Esophagus squamous epithelium (tissue), 5 donors: Measurements from ENCODE around the gene SRF. TPM values are rescaled to one million over a fixed set of nuclear protein-coding genes. Genes with fewer than 3 reads are reported as not detected.

Source experiments
- DNase-seq: peaks from one replicate; lab custom pipeline; 2025; lab: John Stamatoyannopoulos, UW
- H3K27ac ChIP-seq, 4 donors: fragments of 200-600 bp; sonication (generic); one replicate each; pipeline ENCODE4 v1.5.1; 2016 to 2019; ENCODE audit warnings: mild to moderate bottlenecking in 1 of 4
- H3K27me3 ChIP-seq, 4 donors: fragments of 200-600 bp; sonication (generic); 1 replicate in 3 of 4; 2 replicates in 1 of 4; pipeline versions ENCODE4 v1.5.1 to v1.6.0; 2017 to 2021; ENCODE audit warnings: antibody characterized with exemption in 1 of 4
- H3K36me3 ChIP-seq, 3 donors: fragments of 200-600 bp; sonication (generic); one replicate each; pipeline ENCODE4 v1.5.1; 2016 to 2019
- H3K4me1 ChIP-seq, 3 donors: fragments of 200-600 bp; sonication (generic); one replicate each; pipeline ENCODE4 v1.5.1; 2017 to 2019
- H3K4me3 ChIP-seq, 4 donors: fragments of 200-600 bp; sonication (generic); 1 replicate in 3 of 4; 2 replicates in 1 of 4; pipeline ENCODE4 v1.5.1; 2016 to 2019; ENCODE audit warnings: mild to moderate bottlenecking in 2 of 4, moderate library complexity in 1 of 4
- H3K9me3 ChIP-seq, 3 donors: fragments of 200-600 bp; sonication (generic); one replicate each; pipeline ENCODE4 v1.5.1; 2016 to 2019
- POLR2A ChIP-seq, 4 donors: fragments of 450-650 bp; IDR thresholded peaks; one replicate each; pipeline ENCODE4 v1.6.1; 2017; ENCODE audit warnings: antibody characterized with exemption in 4 of 4, mild to moderate bottlenecking in 4 of 4, moderate library complexity in 3 of 4
- WGBS, 2 donors: methylation state at CpG; one replicate each; pipeline ENCODE4 v1.1.5; 2018; 5-methylcytosine and 5-hydroxymethylcytosine counted together
- intact Hi-C: fragments of 100-400 bp; cut with DNase I; formaldehyde crosslinking; loops from one replicate; pipeline ENCODE4 v1.15.0; 2022
- total RNA-seq, 4 donors: library from RNA; depleted of rRNA; stranded (reverse); fragments of >200 nt; gene quantifications; one replicate each; pipeline ENCODE4 v1.1.0, GENCODE V29; 2016
- TF ChIP-seq, protein P1 (sequence below), 6 experiments: fragments of 450-650 bp in 4 of 6; fragments of 200-600 bp in 2 of 6; sonication (generic) in 2 of 6; IDR thresholded peaks; one replicate each; pipeline ENCODE4 v1.5.1; 2016 to 2019; ENCODE audit warnings: antibody characterized with exemption in 6 of 6, mild to moderate bottlenecking in 4 of 6, moderate library complexity in 4 of 6
- donor health status: DM: yes; HTN: yes; CAD: no.

The SRF gene
- total RNA-seq, 4 donors from 2014 or later, result 22.0 to 38.9 (median 35.3) TPM

- Histone ChIP-seq H3K9me3 (no peaks in the 10 kb centered on the region), H3K27ac (no peak overlapping the region), H3K27me3 (no peaks in the 10 kb centered on the region), H3K36me3 (peaks cover 12 to 98% (median 13%) of the 10 kb centered on the region in 3 donors), H3K4me3 (no peak overlapping the region), H3K4me1 (no peaks in the 10 kb centered on the region)
- no peak for TF ChIP-seq POLR2A (IDR thresholded peaks at IDR 0.05)
- TF ChIP-seq, protein P1, sequence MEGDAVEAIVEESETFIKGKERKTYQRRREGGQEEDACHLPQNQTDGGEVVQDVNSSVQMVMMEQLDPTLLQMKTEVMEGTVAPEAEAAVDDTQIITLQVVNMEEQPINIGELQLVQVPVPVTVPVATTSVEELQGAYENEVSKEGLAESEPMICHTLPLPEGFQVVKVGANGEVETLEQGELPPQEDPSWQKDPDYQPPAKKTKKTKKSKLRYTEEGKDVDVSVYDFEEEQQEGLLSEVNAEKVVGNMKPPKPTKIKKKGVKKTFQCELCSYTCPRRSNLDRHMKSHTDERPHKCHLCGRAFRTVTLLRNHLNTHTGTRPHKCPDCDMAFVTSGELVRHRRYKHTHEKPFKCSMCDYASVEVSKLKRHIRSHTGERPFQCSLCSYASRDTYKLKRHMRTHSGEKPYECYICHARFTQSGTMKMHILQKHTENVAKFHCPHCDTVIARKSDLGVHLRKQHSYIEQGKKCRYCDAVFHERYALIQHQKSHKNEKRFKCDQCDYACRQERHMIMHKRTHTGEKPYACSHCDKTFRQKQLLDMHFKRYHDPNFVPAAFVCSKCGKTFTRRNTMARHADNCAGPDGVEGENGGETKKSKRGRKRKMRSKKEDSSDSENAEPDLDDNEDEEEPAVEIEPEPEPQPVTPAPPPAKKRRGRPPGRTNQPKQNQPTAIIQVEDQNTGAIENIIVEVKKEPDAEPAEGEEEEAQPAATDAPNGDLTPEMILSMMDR (IDR thresholded peaks at IDR 0.05), result no peak
- 80 to 84% methylated on average over 3 to 5 of the region's 5 CpGs for WGBS, 2 donors
- intact Hi-C loops, result no loop called here
- no peak for DNase-seq
Measured at GRCh38 chr6:43202451-43202850, 31.4 kb downstream of the SRF start.

GRCh38 chr6:43203029-43203717, 32.1 kb downstream of the SRF start:
- Histone ChIP-seq H3K36me3 (peaks cover 12 to 90% (median 13%) of the 10 kb centered on the region in 3 donors), H3K9me3 (no peaks in the 10 kb centered on the region), H3K27me3 (no peaks in the 10 kb centered on the region), H3K27ac (no peak overlapping the region), H3K4me1 (no peaks in the 10 kb centered on the region), H3K4me3 (no peak overlapping the region)
- no peak for DNase-seq
- intact Hi-C loops, result no loop called here
- 86 to 93% methylated on average over 2 to 9 of the region's 17 CpGs for WGBS, 2 donors
- TF ChIP-seq, protein P1 (IDR thresholded peaks at IDR 0.05), result peak in 1 of 6 experiments; percentile 6
- no peak for TF ChIP-seq POLR2A (IDR thresholded peaks at IDR 0.05)

GRCh38 chr6:43203718-43204095, 32.6 kb downstream of the SRF start:
- no peak overlapping the region for H3K4me3 ChIP-seq
- no peak overlapping the region for H3K27ac ChIP-seq
- H3K4me1 ChIP-seq, result no peaks in the 10 kb centered on the region
- H3K27me3 ChIP-seq, result no peaks in the 10 kb centered on the region
- H3K9me3 ChIP-seq, result no peaks in the 10 kb centered on the region
- intact Hi-C loops, result no loop called here
- H3K36me3 ChIP-seq, result peaks cover 8 to 85% (median 13%) of the 10 kb centered on the region in 3 donors
- TF ChIP-seq, protein P1 (IDR thresholded peaks at IDR 0.05), result no peak
- no peak for TF ChIP-seq POLR2A (IDR thresholded peaks at IDR 0.05)
- no peak for DNase-seq
- 90 to 96% methylated on average over 8 of the region's 8 CpGs for WGBS, 2 donors

DNA sequence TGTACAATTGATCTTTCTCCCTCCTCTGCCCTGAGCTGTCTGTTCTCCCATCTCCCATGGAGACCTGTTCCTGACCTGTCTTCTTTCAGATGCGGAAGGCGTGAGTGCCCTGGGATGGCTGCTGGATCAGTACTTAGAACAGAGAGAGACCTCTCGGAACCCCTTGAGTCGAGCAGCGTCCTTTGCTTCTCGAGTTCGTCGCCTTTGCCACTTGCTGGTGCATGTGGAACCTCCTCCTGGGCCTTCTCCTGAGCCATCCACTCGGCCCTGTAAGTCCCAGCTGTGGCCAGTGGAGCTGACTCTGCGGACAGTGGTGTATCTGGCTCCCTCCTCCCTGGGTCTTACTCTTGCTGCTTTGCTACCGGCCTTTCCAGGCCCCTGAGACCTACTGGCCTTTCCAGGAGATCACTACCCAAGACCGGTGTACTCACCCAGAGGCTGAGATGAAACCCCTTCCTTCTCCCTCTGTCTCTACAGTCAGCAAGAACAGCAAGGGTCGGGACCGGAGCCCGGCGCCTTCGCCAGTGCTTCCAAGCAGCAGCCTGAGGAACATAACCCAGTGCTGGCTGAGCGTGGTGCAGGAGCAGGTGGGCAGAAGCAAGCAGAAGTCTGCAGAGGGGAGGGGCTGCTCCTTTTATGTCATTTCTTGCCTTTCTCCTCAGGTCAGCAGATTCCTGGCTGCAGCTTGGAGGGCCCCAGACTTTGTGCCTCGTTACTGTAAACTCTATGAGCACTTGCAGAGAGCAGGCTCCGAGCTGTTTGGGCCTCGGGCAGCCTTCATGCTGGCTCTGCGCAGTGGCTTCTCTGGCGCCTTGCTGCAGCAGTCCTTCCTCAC, 33.4 kb downstream of the SRF start:
- Histone ChIP-seq H3K27ac (no peak overlapping the region), H3K27me3 (no peaks in the 10 kb centered on the region), H3K9me3 (no peaks in the 10 kb centered on the region), H3K36me3 (peaks cover 5 to 78% (median 13%) of the 10 kb centered on the region in 3 donors), H3K4me1 (no peaks in the 10 kb centered on the region), H3K4me3 (no peak overlapping the region)
- TF ChIP-seq, protein P1 (IDR thresholded peaks at IDR 0.05), result no peak
- TF ChIP-seq POLR2A (IDR thresholded peaks at IDR 0.05), result no peak
- intact Hi-C loops, result no loop called here
- no peak for DNase-seq
- WGBS, 2 donors, result 93 to 95% methylated on average over 14 to 16 of the region's 23 CpGs

DNA sequence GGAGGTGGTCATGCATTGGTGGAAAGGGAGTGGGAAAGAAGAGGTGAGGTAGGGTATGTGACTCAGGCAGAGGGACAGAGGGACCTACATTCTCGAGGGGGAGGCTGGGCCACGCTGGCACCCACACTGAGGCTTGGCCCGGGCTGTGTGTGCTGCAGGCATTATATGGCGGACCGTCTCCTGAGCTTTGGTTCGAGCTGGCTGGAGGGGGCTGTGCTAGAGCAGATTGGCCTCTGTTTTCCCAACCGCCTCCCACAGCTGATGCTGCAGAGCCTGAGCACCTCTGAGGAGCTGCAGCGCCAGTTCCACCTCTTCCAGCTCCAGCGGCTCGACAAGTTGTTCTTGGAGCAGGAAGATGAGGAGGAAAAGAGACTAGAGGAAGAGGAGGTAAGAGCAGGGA, 34.8 kb downstream of the SRF start:
- H3K4me1 ChIP-seq, result no peaks in the 10 kb centered on the region
- H3K27me3 ChIP-seq, result no peaks in the 10 kb centered on the region
- intact Hi-C loops, result no loop called here
- WGBS, 2 donors, result 97 to 100% methylated on average over 6 to 8 of the region's 10 CpGs
- H3K36me3 ChIP-seq, result peaks cover 5 to 69% (median 8%) of the 10 kb centered on the region in 3 donors
- H3K27ac ChIP-seq, result no peak overlapping the region
- TF ChIP-seq POLR2A (IDR thresholded peaks at IDR 0.05), result no peak
- TF ChIP-seq, protein P1 (IDR thresholded peaks at IDR 0.05), result no peak
- DNase-seq, result no peak
- no peaks in the 10 kb centered on the region for H3K9me3 ChIP-seq
- H3K4me3 ChIP-seq, result no peak overlapping the region
